NCI-H2196 (cell line): ENCODE results near the gene RCC2.
"Not testable (repeated sequence)": the region's sequence is repeated elsewhere in the genome, so short reads cannot be mapped to it uniquely, and the experiment has no call there.

ENCODE experiments used
- DNase-seq: peaks from one replicate; lab custom pipeline; 2025; ENCODE audit not compliant: unreplicated experiment; lab: John Stamatoyannopoulos, UW

RCC2 gene

GRCh38 chr1:17422461-17422860, 17.0 kb downstream of the RCC2 start:
- no peak for DNase-seq

GRCh38 chr1:17420391-17420918, 19.0 kb downstream of the RCC2 start:
- no peak for DNase-seq

- peak; percentile 23 for DNase-seq
Observed at GRCh38 chr1:17419626-17420328, 19.7 kb downstream of the RCC2 start.

- DNase-seq, result no peak
Observed at GRCh38 chr1:17416389-17416788, 23.1 kb downstream of the RCC2 start.

- no peak for DNase-seq
Observed at GRCh38 chr1:17414022-17414421, 25.5 kb downstream of the RCC2 start.

- no peak for DNase-seq
Observed at GRCh38 chr1:17412093-17412870, 27.2 kb downstream of the RCC2 start.

GRCh38 chr1:17409391-17409811, 30.1 kb downstream of the RCC2 start:
- DNase-seq, result no peak

GRCh38 chr1:17407786-17408514, 31.5 kb downstream of the RCC2 start:
- DNase-seq, result not testable (repeated sequence)

- not testable (repeated sequence) for DNase-seq
Observed at GRCh38 chr1:17406760-17407475, 32.6 kb downstream of the RCC2 start.

GRCh38 chr1:17405898-17406759, 33.3 kb downstream of the RCC2 start:
- peak; percentile 61 for DNase-seq

GRCh38 chr1:17404820-17405219, 34.7 kb downstream of the RCC2 start:
- DNase-seq, result no peak

- DNase-seq, result no peak
Observed at GRCh38 chr1:17404034-17404684, 35.3 kb downstream of the RCC2 start.

- no peak for DNase-seq
Observed at GRCh38 chr1:17403081-17403480, 36.4 kb downstream of the RCC2 start.

- no peak for DNase-seq
Observed at GRCh38 chr1:17401841-17402240, 37.6 kb downstream of the RCC2 start.

- DNase-seq, result no peak
Observed at GRCh38 chr1:17400725-17401341, 38.6 kb downstream of the RCC2 start.

GRCh38 chr1:17397910-17398695, 41.4 kb downstream of the RCC2 start:
- no peak for DNase-seq

- DNase-seq, result no peak
Observed at GRCh38 chr1:17393230-17393629, 46.2 kb downstream of the RCC2 start.

GRCh38 chr1:17392199-17392740, 47.2 kb downstream of the RCC2 start:
- DNase-seq, result no peak
